ENCODE results near the gene SLC28A3. TPM values are rescaled to one million over a fixed set of nuclear protein-coding genes. Genes with fewer than 3 reads are reported as not detected.

The SLC28A3 gene
- total RNA-seq = 0.43 and 7.7 TPM in 2 replicates

GRCh38 chr9:84340535-84340934 is at the start of gene SLC28A3:
Gene SLC28A3 (minus strand): TSS chr9:84340758. CDS start chr9:84340633, 125 bp downstream.

